HEK293 (cell line): ENCODE measurements around the gene PRR3.
"Not testable (repeated sequence)": the region's sequence is repeated elsewhere in the genome, so short reads cannot be mapped to it uniquely, and the experiment has no call there.

Experiments
- ZNF548 ChIP-seq: fragments of 450-650 bp; formaldehyde crosslinking; IDR thresholded peaks from 2 replicates; pipeline ENCODE4 v1.5.1; 2016; ENCODE audit warnings: missing biosample characterization, missing genetic modification characterization
- ZNF558 ChIP-seq: fragments of 450-650 bp; formaldehyde crosslinking; IDR thresholded peaks from 2 replicates; pipeline ENCODE4 v1.5.1; 2016; ENCODE audit warnings: missing biosample characterization, missing genetic modification characterization
- TF ChIP-seq, protein P1 (sequence below): fragments of 450-650 bp; formaldehyde crosslinking; IDR thresholded peaks from 2 replicates; pipeline ENCODE4 v1.5.1; 2016; ENCODE audit warnings: missing biosample characterization, missing genetic modification characterization

DNA sequence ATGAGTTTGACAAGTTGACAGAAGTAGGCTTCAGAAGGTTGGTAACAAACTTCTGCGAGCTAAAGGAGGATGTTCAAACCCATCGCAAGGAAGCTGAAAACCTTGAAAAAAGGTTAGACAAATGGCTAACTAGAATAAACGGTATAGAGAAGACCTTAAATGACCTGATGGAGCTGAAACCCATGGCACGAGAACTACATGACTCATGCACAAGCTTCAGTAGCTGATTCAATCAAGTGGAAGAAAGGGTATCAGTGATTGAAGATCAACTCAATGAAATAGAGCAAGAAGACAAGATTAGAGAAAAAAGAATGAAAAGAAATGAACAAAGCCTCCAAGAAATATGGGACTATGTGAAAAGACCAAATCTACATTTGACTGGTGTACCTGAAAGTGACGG lies 35.1 kb upstream of the PRR3 start:
- TF ChIP-seq, protein P1, sequence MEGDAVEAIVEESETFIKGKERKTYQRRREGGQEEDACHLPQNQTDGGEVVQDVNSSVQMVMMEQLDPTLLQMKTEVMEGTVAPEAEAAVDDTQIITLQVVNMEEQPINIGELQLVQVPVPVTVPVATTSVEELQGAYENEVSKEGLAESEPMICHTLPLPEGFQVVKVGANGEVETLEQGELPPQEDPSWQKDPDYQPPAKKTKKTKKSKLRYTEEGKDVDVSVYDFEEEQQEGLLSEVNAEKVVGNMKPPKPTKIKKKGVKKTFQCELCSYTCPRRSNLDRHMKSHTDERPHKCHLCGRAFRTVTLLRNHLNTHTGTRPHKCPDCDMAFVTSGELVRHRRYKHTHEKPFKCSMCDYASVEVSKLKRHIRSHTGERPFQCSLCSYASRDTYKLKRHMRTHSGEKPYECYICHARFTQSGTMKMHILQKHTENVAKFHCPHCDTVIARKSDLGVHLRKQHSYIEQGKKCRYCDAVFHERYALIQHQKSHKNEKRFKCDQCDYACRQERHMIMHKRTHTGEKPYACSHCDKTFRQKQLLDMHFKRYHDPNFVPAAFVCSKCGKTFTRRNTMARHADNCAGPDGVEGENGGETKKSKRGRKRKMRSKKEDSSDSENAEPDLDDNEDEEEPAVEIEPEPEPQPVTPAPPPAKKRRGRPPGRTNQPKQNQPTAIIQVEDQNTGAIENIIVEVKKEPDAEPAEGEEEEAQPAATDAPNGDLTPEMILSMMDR (tag by site-specific recombination), result not testable (repeated sequence)
- TF ChIP-seq ZNF548 (tag by site-specific recombination); ZNF558: not testable (repeated sequence)
